Measurements from ENCODE around the gene SENP2.
"Not testable (repeated sequence)": the region's sequence is repeated elsewhere in the genome, so short reads cannot be mapped to it uniquely, and the experiment has no call there.

SENP2 gene

GRCh38 chr3:185549651-185550111, 36.4 kb upstream of the SENP2 start:
- ChIA-PET POLR2A (no interaction called here), CTCF (no interaction called here)
- no peak for TF ChIP-seq TARDBP (IDR thresholded peaks at IDR 0.05)
- no peak for TF ChIP-seq FOXA1 (IDR thresholded peaks at IDR 0.05)
- no peak for TF ChIP-seq L3MBTL2 (conservative IDR thresholded peaks at IDR 0.05)
- no peak for TF ChIP-seq BHLHE40 (IDR thresholded peaks at IDR 0.05; ENCODE audit: borderline replicate concordance)
- no peak for TF ChIP-seq ARNT (IDR thresholded peaks at IDR 0.05)
- no peak for TF ChIP-seq SP1 (IDR thresholded peaks at IDR 0.05)
- no peak for TF ChIP-seq CTBP1 (IDR thresholded peaks at IDR 0.05; ENCODE audit: borderline replicate concordance)
- TF ChIP-seq, protein P1, sequence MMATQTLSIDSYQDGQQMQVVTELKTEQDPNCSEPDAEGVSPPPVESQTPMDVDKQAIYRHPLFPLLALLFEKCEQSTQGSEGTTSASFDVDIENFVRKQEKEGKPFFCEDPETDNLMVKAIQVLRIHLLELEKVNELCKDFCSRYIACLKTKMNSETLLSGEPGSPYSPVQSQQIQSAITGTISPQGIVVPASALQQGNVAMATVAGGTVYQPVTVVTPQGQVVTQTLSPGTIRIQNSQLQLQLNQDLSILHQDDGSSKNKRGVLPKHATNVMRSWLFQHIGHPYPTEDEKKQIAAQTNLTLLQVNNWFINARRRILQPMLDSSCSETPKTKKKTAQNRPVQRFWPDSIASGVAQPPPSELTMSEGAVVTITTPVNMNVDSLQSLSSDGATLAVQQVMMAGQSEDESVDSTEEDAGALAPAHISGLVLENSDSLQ (IDR thresholded peaks at IDR 0.05) = no peak
- no peak for TF ChIP-seq HDGF (IDR thresholded peaks at IDR 0.05; ENCODE audit: borderline replicate concordance)
- no peak for TF ChIP-seq SUZ12 (IDR thresholded peaks at IDR 0.05)
- TF ChIP-seq FOXK2 (IDR thresholded peaks at IDR 0.05) = no peak
- no peak for DNase-seq (ENCODE audit: extremely low spot score)

GRCh38 chr3:185552358-185552877, 33.7 kb upstream of the SENP2 start, which contains the start of gene LIPH:
Gene LIPH (minus strand): TSS chr3:185552588. CDS start chr3:185552471, 117 bp downstream.
- no peak for TF ChIP-seq LEF1 (IDR thresholded peaks at IDR 0.05; ENCODE audit: borderline replicate concordance)
- TF ChIP-seq SP1 (IDR thresholded peaks at IDR 0.05) = no peak
- TF ChIP-seq ZNF384 (IDR thresholded peaks at IDR 0.05) = no peak
- TF ChIP-seq CTBP1 (IDR thresholded peaks at IDR 0.05; ENCODE audit: borderline replicate concordance) = no peak
- TF ChIP-seq FOXM1 (IDR thresholded peaks at IDR 0.05; ENCODE audit: borderline replicate concordance) = no peak
- no peak for TF ChIP-seq TARDBP (IDR thresholded peaks at IDR 0.05)
- TF ChIP-seq FOXA1 (IDR thresholded peaks at IDR 0.05) = no peak
- TF ChIP-seq, protein P1 (IDR thresholded peaks at IDR 0.05) = peak; percentile 61
- DNase-seq (ENCODE audit: extremely low spot score) = peak; percentile 13
- ChIA-PET POLR2A (interaction anchor here (0.8 kb wide), 1 partner anchor 34 kb away, joined by 5 read pairs; the partner anchor contains the start of gene SENP2), CTCF (interaction anchor here (0.9 kb wide), 1 partner anchor 450 kb away, joined by 4 read pairs; no protein-coding TSS in a partner anchor)

DNA sequence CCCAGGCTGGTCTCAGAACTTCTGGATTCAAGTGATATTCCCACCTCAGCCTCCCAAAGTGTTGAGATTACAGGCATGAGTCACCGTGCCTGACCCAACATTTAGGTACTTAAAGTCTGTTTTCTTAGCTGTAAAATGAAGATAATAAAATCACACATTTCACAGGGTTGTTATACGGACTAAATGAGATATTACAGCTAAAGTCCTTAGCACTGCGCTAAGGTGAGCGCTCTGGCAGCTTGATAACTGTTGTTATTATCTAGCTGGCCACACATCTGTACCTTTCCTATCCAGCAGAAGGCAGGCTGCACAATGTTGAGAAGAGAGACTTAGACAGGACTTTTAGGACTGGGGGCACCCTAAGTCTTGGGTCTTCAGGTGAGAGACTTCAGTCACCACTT, 31.0 kb upstream of the SENP2 start:
- POLR2A ChIA-PET = no interaction called here

GRCh38 chr3:185555860-185556347, 30.2 kb upstream of the SENP2 start:
- TF ChIP-seq TARDBP (IDR thresholded peaks at IDR 0.05) (no peak), HDGF (IDR thresholded peaks at IDR 0.05; ENCODE audit: borderline replicate concordance) (no peak), NFRKB (IDR thresholded peaks at IDR 0.05) (no peak), FOXA1 (IDR thresholded peaks at IDR 0.05) (no peak), ZNF384 (IDR thresholded peaks at IDR 0.05) (no peak), LEF1 (IDR thresholded peaks at IDR 0.05; ENCODE audit: borderline replicate concordance) (no peak), SUZ12 (IDR thresholded peaks at IDR 0.05) (no peak), ARNT (IDR thresholded peaks at IDR 0.05) (no peak), L3MBTL2 (conservative IDR thresholded peaks at IDR 0.05) (no peak), FOXM1 (IDR thresholded peaks at IDR 0.05; ENCODE audit: borderline replicate concordance) (no peak), CTBP1 (IDR thresholded peaks at IDR 0.05; ENCODE audit: borderline replicate concordance) (no peak), SP1 (IDR thresholded peaks at IDR 0.05) (no peak), FOXK2 (IDR thresholded peaks at IDR 0.05) (no peak)
- TF ChIP-seq, protein P1 (IDR thresholded peaks at IDR 0.05) = no peak
- DNase-seq (ENCODE audit: extremely low spot score) = no peak
- POLR2A ChIA-PET = interaction anchor here (0.6 to 1.3 kb wide), 2 partner anchors 30 to 57 kb away, joined by 3 read pairs; partner anchors contain the start of genes SENP2 and TMEM41A
- CTCF ChIA-PET = no interaction called here

More for the DNA sequence above, 31.0 kb upstream of the SENP2 start:
- CTCF ChIA-PET = no interaction called here
- no peak for DNase-seq (ENCODE audit: extremely low spot score)
- TF ChIP-seq HDGF (IDR thresholded peaks at IDR 0.05; ENCODE audit: borderline replicate concordance) = no peak
- no peak for TF ChIP-seq ELF4 (IDR thresholded peaks at IDR 0.05)
- no peak for TF ChIP-seq ARNT (IDR thresholded peaks at IDR 0.05)
- no peak for TF ChIP-seq LEF1 (IDR thresholded peaks at IDR 0.05; ENCODE audit: borderline replicate concordance)
- TF ChIP-seq, protein P1 (IDR thresholded peaks at IDR 0.05) = no peak
- no peak for TF ChIP-seq ZNF384 (IDR thresholded peaks at IDR 0.05)
- TF ChIP-seq SUZ12 (IDR thresholded peaks at IDR 0.05) = no peak

- POLR2A ChIA-PET = interaction anchor here (0.6 to 1.3 kb wide), 2 partner anchors 30 to 57 kb away, joined by 3 read pairs; partner anchors contain the start of genes SENP2 and TMEM41A
- CTCF ChIA-PET = not testable (repeated sequence)
Observed at GRCh38 chr3:185556640-185557039, 29.5 kb upstream of the SENP2 start.

DNA sequence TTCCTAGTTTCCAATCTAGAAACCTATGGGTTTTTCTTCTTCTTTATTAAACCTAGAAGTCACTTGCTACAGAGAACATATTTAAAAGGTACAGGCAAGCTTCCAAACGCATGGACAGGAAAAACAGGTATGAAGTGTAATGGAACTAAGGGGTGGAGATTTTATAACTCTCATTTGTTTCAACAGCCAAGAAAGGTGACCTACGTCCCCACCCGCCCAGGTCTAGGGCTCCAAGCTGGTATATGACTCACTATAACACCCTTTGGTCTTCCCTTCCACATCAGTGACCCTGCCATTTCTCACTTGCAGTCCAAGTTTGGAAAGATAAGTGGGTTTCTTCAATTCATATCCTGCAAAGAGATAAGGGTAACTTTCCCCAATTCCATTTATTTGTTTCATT, 27.7 kb upstream of the SENP2 start:
- TF ChIP-seq TARDBP (IDR thresholded peaks at IDR 0.05) = no peak
- no peak for TF ChIP-seq FOXK2 (IDR thresholded peaks at IDR 0.05)
- DNase-seq (ENCODE audit: extremely low spot score) = no peak
- POLR2A ChIA-PET = interaction anchor here (0.7 to 2.3 kb wide), 4 partner anchors 11 to 59 kb away, joined by 3 to 8 read pairs (median 6); partner anchors contain the start of genes SENP2 and TMEM41A
- CTCF ChIA-PET = interaction anchor here (1.0 to 3.1 kb wide), 4 partner anchors 17 to 205 kb away, joined by 3 to 12 read pairs (median 3); partner anchors contain the start of genes SENP2 and TMEM41A

More at GRCh38 chr3:185556640-185557039, 29.5 kb upstream of the SENP2 start:
- not testable (repeated sequence) for DNase-seq (ENCODE audit: extremely low spot score)
